ENCODE results near the gene KCNJ10.

KCNJ10 gene

DNA sequence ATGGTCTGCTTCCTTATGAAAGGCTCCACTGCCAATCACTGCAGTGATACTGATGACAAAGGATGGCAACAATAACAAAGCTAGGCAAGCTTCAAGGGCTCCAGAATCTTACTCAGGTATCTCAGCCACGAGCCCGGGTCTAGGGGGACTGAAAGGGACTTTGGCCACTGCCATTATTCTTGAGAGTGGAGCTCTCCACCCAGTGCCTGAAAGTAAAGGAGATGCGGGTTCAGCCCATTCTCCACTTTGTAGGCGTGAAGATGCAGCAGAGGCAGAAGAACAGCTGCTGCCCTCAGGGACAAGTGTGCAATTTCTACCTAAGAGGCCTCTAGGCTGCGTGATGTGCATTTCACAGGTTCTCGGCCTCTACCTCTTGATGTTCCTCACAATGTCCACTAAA, 84.5 kb downstream of the KCNJ10 start:
- no peak for DNase-seq

DNA sequence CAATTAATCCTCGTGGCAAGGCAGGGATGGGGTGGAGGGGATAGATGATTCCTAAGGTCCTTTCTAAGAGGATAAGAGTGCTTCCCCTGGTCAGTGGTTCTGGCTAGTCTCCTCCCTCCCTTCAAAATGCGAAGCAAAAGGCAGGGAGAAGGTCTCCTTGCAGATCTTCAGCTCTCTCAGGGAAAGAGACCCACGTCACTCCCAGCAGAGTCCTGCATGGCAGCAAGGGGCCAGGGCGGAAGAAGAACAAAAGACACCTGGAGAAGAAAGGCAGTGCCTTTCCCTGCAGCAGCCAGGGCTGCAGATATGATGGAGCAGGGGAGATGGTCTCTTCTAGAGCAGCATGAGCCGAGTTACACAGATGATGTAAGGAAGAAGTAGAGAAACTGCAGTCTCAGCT, 86.3 kb downstream of the KCNJ10 start:
- DNase-seq: no peak

DNA sequence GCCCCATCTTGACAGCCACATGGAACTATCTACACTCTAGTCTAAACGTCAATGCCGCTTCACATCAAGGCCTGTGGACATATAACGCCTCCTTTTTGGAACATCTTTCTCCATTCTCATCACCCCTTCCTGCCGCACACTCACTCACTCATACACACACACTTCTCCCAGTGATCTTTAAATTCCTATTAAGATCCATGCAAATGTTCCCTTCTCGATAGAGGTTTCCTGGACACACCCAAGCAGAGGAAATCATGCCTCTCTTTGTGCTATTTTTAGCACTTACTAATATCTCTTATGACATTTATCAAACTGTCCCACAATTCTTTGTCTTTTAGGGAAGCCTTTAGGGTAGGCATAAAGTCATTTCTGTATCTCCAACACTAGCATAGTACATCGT, 87.7 kb downstream of the KCNJ10 start:
- no peak for DNase-seq

DNA sequence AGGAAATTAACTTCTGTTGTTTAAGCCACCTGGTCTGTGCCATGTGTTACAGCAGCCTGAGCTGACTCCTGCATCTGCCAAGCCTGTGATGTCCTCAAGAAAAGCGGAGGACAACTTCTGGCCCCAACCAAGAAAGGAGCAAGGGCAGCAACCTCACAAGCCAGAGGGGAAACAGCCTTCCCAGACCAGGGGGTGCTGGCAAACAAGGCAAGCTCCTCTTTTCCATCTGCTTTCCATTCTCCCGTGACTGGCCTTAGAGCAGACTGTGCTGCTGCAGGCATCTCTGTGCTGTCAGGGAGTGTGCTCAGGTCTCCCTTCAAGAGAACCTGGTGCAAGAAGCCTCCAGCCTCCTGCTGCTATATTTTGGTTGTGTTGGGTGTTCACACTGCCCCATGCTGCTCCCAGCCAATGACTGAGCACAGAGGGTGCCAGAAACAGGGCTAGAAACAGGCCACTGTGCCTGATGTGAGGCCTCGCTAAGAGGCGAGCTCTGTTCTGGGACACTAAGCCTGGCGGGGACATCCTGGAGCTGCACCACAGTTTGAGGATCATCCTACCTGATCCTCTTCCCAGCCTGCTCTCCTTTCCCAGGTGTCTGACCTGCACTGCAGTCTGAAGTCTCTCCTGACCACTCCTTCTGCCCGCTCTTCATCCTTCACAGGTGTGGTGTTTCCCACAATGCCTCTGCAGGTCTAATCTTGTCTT, 88.5 kb downstream of the KCNJ10 start:
- DNase-seq: no peak

DNA sequence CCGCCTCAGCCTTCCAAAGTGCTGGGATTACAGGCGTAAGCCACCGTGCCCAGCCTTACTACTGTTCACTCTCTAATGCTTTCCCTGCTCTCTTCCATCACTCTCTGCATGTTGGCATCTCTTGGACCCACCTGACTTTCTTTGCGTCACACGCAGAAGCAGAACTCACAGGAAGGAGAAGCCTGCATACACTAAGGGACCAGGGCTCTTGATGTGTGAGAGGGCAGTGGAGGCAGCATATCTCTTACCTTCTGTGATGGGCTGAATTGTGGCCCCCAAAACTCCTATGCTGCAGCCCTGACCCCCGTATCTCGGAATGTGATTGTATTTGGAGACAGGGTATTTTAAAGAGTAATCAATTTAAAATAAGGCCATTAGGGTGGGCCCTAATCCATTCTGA, 89.2 kb downstream of the KCNJ10 start:
- DNase-seq: no peak

DNA sequence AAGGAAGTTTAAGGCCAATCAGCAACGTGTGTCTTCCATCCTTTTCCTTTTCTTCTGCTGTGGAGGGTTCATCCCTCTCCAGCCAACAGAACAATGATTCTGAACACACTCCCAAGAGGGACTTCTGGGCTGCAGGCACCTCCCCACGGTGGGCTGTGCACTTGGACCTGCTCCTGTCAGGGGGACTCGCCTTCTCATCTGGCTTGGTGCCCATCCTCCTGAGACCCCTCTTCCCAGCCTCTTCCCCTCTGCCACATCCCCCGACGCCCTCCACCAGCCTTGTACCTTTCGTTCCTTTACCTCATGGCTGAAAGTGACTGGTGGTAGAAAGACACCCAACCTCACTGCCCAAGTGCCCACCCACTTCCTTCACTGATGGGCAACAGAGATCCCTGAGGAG, 89.9 kb downstream of the KCNJ10 start:
- DNase-seq: no peak

DNA sequence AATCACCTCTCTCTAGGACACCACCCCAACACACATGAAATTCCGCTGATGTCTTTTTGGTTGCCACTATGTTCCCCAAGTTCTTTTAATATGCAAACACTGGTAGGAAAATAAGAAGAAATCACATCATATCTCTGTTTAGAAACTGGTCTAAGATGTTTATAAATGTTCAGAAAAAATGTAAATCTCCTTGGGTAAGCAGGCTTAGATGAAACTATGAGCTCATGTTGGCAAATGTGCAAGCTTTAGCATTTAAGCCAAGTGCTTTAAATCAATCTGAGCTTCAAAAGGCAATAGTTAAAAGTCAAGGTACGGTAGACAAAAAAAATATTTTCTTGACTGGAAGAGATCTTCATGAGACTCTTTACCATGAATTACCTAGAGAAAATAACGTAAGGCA, 90.7 kb downstream of the KCNJ10 start:
- DNase-seq: no peak

DNA sequence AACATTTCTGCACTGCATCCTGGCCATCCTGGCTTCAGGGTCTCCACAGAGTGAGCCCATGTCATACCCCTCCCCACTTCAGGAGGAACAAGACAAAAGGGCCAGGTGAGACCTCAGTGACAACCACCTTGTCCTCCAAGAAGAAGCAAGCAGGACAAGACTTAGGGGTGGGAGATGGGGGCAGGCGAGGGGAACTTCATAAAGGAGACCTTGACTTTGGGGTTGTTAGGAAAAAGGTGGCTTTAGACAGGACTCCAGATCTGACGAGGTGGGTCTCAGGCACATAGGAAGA, 91.9 kb downstream of the KCNJ10 start:
- no peak for DNase-seq

DNA sequence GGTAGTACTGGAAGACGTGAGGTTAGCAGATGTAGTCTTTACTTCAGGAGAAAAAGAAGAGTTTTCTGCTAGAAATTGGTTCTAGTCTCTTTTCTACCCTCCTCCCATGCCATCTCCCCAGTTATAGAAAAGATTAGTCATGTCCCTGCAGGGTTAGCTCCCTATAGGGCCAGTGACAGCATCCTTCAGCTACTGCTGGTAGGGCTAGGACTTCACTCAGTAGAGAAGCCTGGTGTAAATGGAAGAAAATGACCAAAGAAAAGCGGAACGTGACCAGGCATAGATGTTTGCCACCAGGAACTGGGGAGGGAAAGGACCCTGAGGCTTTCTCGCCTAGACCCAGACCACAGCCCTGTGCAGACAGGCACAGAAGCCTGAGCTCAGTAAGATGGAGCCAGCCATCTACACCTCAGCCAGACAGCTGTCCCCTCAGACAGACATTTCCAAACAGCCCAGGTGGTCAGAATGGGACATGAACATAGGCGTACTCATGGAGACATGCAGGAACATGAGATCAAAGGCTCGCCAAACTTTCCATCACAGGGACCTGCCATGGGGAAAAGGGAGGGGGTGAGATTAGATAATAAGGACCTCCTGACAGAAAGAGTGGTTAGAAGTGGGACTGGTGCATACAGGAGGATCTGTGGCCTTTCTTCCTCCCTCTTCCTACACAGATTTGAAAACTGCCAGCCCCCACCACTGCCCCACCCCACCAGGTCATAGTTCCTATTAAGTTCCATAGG, 92.4 kb downstream of the KCNJ10 start:
- no peak for DNase-seq

DNA sequence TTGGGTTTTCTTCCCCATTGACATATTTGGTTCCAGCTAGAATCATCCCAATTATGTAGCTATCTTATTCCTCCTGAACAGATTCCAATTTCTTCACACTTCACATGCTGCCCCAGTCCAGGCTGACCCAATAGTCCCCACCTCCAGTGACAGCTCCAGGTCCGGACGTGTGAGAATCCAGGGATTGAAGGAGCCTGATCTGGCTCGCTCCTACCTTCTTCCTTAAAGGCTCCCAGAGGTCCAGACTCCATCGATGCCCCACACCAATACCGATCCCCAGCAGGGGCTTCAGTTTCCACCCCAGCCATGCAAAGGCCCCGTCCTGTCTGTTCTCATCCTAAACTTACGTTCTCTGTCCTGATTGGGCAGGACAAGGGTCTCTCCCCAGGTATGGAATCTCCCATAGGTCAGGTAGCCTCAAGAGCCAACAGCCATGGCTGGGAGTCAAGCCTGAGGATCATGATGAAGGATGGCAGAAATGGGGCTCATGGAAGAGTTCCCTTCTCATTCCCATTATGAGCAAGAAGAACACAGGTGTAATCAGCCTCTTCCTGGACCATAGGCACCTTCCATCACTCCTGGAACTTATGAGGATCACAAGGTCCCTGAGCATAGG, 95.5 kb downstream of the KCNJ10 start:
- DNase-seq: no peak

DNA sequence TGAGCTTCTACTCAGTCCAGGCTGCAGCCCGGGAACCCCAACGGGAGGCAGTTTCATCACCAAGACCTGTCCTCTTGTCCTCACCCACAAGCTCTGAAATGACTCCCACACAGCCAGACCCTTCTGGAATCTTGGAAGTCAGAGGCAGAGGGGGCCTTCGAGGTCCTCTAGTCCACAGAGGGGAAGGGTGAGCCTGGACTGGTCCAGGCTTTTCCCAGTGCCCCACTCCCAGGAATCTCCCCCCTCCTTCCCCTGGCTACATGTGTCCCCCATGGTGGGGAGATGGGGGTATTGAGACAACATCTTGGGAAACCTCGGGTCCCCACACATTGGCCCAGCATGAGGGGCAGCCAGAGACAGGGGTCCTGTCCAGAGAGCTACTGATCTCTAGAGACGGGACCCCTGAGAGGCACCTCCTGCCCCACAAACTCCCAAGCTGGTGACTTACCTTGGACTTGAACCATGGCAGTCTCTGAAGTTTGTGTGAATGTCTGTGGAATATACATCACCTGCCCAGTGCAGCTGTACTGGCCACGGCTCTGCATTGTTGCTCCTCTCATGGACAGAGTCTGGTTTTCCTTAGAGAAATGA, 96.5 kb downstream of the KCNJ10 start:
- DNase-seq: no peak

DNA sequence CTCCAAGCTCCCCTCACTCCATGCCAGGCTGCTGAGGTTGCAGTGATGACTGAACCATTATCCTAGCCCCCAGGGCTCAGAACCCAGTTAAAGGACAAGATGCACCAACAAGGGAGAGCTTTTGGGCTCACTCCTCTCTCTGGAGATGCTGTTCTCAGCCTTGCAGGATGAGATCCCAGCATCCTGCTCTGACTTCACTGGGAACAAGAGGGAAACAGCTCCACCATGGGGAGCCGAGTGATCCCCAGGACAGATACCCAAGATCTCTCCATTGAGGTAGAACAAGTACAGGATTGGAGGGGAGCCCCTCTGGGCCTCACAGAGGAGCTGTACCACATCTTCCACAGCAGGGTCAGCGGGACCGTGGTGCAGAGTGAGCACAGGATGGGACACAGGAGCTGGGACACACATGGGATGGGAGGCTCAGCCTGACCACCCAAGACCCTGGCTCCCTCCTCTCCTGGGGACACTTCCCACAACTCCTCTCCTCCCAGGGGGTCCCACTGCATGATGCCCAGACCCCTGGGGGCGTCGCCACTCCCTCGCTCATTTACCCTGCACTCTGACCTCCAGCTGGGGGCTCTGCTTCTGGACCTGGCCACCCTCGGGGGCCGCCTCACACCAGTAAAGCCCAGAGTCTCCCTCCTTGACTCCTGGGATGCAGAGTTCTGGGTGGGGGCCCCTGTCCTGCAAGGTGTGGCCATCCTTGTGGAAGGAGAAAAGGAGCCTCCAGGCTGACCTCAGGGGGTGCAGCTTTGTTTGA, 97.3 kb downstream of the KCNJ10 start:
- DNase-seq: no peak

DNA sequence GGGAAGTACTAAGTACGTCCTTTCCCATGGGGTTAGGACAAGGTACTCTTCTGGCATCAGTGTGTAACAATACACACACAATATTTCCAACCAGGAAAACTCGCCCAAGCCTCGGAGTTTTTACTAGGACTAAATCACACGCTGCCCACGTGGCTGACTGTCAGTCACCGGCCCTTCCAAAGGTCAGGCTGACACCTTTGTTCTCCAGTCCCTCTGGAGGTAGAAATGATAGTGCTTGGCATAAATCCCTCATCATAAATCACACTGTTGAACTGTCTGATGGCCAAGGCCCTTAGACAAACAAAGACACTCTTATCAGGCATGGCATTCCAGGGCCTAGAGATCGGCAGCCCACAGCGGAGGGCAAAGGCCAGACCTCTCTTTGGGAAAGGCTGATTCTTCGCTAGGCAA, 99.0 kb downstream of the KCNJ10 start:
- DNase-seq: no peak

DNA sequence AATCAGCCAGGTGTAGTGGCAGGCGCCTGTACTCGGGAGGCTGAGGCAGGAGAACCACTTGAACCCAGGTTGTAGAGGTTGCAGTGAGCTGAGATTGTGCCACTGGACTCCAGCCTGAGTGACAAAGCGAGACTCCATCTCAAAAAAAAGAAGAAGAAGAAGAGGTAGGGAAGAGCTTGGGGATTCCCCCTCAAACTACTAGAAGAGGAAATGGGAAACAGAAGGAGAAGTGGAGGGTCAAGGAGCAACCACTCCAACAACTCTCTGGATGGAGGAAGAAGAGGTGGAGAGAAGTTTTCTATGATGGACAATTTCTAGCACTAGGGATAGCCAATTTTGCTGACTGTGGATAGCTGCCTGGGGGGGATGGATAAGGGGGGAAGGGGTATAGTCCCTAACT, 101.1 kb downstream of the KCNJ10 start:
- no peak for DNase-seq

DNA sequence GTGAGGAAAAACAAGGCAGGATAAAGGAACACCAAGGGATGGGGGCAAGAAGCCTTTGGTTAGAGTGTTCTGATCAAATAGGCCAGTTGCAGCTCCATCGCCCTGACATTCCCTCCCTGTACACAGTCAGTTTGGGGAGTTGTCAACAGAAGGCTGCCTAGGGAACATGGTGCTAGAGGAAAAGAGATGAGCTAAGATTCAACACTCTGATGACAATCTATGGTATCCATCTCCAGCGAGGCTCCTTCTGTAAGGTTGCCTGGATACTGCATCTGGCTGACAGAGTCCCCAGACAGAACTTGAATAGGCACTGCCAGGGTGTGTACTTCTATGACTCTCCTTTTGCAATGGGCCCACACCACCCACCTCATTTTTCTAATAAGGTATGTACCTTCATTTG, 104.7 kb downstream of the KCNJ10 start:
- no peak for DNase-seq

DNA sequence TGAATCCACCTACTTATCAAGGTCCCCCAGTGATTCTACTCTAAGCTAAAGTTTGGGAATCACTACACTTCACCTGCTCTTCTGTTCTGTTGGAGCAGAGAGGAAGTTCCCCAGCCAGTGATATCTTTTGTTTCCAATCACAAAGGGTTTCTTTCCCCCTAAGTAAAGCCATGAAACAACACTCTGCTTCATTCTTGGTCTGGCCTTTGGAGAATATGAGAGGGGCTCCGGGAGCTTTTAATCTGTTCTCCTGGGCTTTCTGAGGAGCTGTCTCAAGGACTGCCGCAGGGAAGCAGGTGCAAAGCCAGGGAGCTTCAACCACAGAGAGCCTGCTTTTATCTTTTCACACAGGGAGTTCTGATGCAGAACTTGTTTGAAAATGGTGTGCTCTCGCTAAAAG, 105.8 kb downstream of the KCNJ10 start:
- no peak for DNase-seq

DNA sequence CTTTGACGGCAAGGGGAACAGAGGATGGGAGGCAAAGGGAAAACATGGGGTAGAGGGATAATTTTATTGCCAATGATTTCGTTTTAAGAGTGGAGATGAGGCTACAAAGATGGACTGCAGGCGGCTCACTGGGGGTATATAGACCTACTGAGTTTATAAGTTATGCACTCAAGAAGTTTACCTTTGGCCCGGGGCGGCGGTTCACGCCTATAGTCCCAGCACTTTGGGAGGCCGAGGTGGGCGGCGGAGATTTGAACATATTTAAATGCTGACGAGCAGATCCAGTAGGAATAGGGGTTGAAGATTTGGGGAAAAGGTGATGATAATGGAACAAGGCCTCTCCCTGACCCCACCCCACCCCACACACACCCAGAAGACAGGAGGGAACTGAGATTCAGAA, 107.8 kb downstream of the KCNJ10 start:
- DNase-seq: no peak

DNA sequence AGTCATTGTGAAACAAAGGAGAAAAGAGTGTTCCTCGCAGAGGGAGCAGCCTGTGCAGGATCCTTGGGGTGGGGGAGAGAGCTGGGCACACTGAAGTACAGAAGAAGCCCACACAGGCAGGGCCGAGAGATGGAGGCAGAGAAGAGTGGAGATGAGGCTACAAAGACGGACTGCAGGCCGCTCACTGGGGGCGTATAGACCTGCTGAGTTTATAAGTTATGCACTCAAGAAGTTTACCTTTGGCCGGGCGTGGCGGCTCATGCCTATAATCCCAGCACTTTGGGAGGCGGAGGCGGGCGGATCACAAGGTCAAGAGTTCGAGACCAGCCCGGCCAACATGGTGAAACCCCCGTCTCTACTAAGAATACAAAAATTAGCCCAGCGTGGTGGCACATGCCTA, 108.3 kb downstream of the KCNJ10 start:
- DNase-seq: no peak

DNA sequence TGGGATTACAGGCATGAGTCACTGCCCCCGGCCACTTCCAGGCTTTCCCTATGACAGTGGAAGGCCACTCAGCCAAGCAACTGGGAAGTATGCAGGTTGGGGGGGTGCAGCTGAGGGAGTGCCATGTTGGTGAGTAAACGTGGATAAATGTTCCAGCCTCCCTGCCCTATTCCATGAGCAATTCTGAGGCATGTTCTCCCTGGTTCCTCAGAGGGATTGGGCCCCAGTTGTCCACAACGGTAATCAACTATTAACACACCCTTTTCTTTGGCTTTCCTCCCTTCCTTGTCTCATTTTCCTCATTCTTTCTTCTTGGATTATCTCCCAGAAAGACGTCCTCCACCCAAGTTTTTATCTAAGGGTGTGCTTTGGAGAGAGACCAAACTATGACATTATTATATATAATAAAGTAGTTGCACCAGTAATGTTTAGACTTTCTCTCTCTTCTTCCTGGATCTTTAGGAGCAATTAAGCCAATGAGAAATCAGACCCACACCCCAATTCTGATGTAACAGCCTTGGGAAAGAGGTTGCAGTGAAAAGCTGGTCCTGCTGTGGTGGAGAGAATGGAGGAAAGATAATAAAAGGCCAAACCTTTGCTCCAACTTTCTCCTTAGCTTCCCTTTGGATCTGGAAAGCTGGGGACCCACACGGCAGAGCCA, 109.1 kb downstream of the KCNJ10 start:
- DNase-seq: peak; percentile 81

DNA sequence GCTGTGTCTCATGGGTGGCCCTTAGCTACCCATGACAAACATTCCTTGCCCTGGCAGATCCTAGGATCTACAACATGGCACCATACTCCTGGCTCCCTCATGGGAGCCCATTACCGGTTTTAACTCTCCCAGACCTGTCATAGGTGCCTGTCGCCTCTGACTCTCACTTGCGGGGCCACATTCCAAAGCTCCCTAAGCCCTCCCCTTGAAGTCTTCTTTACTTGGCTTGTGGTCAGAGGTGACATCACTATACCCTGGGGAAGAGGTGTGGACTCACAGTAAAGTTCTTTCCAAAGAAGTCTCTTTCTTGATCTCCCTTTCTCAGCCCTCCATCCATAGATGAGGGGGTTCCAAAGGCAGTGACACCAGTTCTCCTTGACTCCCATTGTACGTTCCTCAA, 110.5 kb downstream of the KCNJ10 start:
- no peak for DNase-seq

DNA sequence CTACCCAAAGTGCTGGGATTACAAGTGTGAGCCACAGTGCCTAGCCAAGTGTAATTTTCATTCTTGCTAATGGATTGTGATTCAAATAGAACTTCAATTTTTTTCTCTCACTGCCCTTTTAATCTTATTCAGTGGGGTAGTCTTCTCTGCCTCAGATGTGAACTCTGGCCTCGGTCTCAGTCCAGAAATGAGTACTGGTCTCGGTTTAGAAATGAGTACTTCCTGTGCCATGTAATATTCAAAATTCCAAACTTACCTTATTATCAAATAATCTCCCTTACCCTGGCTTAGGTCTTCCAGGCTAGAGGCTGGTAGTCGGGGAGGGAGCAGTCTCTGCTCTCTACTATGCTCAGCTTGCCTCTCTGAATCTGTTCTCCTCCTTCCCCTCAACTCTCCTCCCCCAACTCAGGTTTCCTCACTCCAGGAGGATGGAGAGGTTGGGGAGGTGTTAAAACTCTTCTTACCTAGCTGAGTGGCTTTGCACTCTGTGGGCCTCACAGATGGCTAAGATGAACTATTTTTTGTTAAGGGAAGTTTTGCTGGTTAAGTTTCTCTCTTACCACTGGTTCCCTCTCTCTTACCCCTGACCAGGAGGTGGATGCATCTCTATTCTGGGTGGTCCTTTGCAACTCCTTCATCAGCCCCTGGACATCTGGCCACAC, 111.1 kb downstream of the KCNJ10 start:
- no peak for DNase-seq

DNA sequence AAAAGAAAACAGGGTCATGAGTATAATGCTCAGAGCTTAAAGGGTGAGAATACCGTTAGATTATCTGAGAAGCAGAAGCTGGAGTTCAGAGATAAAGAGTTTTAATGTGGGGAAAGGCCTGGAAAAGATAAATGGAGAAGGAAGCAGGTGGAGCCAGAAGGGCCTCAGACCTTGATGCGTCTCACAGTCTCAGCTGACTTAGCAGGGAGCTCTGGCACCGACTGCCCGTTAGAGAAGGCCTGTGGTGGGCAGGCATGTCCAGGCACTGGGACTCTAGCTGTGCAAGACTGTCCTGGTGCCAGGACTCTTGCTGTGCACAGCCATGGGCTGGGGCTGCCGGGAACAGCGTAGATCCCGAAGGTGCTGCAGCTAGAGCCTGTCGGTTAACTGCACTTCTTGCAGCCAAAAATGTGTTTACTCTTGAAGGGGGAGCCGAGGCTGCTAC, 112.1 kb downstream of the KCNJ10 start:
- DNase-seq: no peak
